IMR-90 (cell line): ENCODE results near the gene MAP7.

Experiments
- CTCF ChIP-seq: conservative IDR thresholded peaks from 2 replicates; pipeline ENCODE4 v1.5.1; 2012; ENCODE audit warnings: mild to moderate bottlenecking, low read depth, low read length, improper control_type of control experiment
- MXI1 ChIP-seq: IDR thresholded peaks from 2 replicates; pipeline ENCODE4 v1.6.1; 2012; ENCODE audit warnings: low read depth, mild to moderate bottlenecking, low read length, moderate library complexity, borderline replicate concordance
- POLR2A ChIP-seq: IDR thresholded peaks from 2 replicates; pipeline ENCODE4 v1.6.1; 2012; ENCODE audit warnings: mild to moderate bottlenecking, low read depth, low read length
- RAD21 ChIP-seq: IDR thresholded peaks from 2 replicates; pipeline ENCODE4 v1.6.1; 2012; ENCODE audit warnings: low read length, improper control_type of control experiment
- RCOR1 ChIP-seq: IDR thresholded peaks from 2 replicates; pipeline ENCODE4 v1.6.1; 2012; ENCODE audit warnings: mild to moderate bottlenecking, low read length, improper control_type of control experiment; ENCODE audit not compliant: insufficient replicate concordance
- SMC3 ChIP-seq: fragments of 150-350 bp; IDR thresholded peaks from 2 replicates; pipeline ENCODE4 v1.6.1; 2016; ENCODE audit warnings: low read depth, mild to moderate bottlenecking, antibody characterized with exemption, low read length, moderate library complexity

DNA sequence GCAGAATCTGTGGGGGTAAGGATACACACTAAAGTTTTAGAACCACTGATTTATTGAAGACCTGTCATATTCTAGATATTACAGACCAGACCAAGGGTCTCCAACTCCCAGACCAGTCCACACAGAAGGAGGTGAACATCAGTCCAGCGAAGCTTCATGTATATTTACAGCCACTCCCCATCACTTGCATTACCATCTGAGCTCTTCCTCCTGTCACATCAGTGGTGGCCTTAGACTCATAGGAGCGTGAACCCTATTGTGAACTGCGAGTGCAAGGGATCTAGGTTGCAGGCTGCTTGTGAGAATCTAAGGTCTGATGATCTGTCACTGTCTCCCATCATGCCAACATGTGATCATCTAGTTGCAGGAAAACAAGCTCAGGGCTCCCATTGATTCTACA lies 255.6 kb downstream of the MAP7 start:
- TF ChIP-seq MXI1, result no peak
- TF ChIP-seq CTCF, result no peak
- TF ChIP-seq RAD21, result no peak
- no peak for TF ChIP-seq POLR2A
- no peak for TF ChIP-seq SMC3
- TF ChIP-seq RCOR1, result no peak
